Raji (cell line): Measurements from ENCODE around the gene ACOT11.

Experiments used
- POLR2A ChIP-seq: IDR thresholded peaks from 2 replicates; pipeline ENCODE4 v1.6.1; 2011; ENCODE audit warnings: low read depth, low read length, control low read depth; ENCODE audit not compliant: insufficient read depth

Gene ACOT11

GRCh38 chr1:54547601-54548388, at the start of gene ACOT11:
Gene ACOT11, plus strand, starts transcription at chr1:54548228. Its CDS starts 82 bp downstream, at chr1:54548310.
- TF ChIP-seq POLR2A, result no peak

DNA sequence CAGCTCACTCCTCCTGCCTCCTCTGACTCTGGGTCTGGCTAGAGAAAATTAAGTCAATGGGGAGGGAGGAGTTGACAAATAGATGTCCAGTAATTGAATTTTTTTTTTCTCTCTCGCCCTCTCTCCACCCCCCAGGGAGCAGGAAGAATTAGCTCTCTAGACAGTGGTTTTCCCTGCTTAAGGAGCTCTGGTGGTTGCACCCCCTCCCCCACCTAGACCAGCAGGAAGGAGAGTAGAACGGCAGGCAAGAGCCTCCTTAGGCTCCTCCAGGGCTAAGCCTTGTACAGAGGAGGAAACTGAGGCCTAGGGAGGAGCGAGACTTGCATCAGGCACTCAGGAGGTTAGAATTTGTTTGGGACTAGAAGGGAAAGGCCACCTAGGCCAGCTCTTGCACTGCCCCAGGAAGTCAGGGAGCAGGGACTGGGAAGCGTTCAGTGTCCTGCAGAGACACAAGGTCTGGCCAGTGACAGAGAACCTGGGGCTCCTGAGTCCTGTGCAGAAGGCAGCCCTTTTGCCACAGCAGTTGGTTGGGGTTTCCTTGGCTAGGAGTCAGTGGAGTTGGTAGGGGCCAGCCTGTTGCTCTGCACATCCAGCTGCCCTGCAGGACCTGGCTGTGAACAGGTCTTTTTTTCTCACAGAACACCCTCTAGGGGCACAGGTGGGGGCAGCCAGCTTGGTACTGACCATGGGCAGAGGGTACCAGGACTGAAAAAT, 49.5 kb upstream of the ACOT11 start:
- TF ChIP-seq POLR2A, result no peak

- no peak for TF ChIP-seq POLR2A
These were observed 49.0 kb upstream of the ACOT11 start for GRCh38 chr1:54499097-54499359.

DNA sequence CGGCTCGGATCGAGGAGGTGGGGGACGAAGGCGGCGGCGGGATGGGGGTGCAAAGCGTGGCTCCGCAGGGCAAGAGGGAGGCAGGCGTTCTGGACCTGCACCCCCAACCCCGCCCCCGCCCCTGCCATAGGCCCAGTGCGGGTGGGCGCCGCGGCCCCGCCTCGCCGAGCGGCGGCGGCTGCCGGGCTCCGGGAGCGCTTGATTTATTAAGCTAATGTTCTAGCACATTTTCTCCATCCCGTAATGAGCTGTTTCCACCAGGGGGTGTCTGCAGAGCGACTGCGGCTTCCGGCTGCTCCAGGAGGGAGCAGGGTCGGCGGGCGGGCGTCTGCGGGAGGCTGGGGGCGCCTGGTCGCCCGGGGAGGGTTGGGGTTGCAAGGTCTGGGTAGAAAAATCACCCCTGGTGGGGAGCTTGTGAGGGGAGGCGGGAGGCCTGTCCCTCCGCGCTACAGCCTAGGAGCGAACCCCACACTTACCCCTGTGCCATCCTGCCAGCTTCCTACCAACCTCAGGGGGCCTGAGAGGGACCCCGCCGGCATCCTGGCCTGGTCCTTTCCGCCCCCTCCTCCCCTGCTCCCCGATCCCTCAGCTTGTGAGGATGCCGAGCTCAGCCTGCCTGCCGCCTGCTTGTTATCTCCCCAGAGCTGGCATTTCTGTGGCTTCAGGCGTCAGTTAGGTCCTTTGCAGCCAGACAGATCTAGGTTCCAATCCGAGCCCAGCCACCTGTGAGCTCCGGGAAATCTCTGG, 48.5 kb upstream of the ACOT11 start:
- no peak for TF ChIP-seq POLR2A

- no peak for TF ChIP-seq POLR2A
These were observed 48.0 kb upstream of the ACOT11 start for GRCh38 chr1:54500107-54500431.

GRCh38 chr1:54501849-54502248, 46.2 kb upstream of the ACOT11 start:
- no peak for TF ChIP-seq POLR2A

- TF ChIP-seq POLR2A, result no peak
These were observed 45.7 kb upstream of the ACOT11 start for GRCh38 chr1:54502342-54502741.

DNA sequence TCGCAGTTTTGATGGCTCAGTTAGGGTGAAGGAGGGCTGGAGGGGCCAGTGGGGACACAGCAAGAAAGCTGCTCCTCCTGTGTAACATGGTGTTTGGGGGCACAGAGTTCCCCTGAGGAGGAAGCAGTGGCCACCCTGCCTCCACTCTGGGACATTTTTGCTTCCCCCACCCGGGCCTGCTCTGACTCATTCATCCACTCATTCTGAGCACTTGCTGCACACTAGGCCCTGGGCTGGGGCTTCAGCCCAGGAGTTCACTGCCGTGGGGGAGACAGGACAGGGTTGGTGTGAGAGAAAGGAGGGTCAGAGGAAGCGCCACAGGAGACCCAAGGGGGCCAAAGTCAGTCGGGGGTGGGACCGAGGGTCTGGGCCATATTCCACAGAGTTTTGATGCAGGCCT, 41.4 kb upstream of the ACOT11 start:
- no peak for TF ChIP-seq POLR2A

DNA sequence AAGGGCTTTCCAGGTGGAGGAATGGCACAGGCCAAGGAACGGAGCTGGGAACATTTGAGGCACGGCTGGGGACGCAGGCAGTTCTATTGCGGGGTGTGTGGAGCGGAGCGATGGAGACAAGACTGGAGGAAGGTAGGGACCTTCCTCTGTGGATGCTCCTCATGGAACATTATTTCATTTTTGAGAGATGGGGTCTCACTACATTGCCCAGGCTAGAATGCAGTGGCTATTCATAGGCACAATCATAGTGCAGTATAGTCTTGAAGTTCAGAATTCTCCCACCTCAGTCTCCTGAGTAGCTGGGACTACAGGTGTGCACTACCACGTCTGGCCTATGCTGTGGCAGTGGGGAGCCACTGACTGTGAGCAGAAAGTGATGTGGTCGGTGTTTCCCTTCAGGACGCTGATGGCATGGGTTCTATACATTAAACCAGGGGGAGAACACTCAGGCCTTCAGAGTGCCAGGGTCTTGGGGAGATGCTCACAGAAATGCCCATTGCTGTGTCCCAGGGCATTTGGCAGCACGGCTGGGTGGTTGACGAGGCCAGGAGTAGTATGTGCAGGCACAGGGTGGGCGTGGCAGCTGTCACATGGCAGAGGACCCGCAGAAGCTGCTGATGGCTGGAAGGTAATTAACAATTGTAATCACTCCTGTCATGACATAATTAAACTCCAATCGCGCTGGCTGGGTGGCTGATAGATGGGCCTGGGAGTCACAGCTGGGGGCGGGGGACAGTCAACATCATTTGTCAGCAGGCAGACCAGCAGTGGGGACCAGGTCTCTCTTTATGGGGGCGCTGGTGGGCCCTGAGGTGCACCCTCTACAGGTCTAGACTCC, 40.8 kb upstream of the ACOT11 start:
- no peak for TF ChIP-seq POLR2A

DNA sequence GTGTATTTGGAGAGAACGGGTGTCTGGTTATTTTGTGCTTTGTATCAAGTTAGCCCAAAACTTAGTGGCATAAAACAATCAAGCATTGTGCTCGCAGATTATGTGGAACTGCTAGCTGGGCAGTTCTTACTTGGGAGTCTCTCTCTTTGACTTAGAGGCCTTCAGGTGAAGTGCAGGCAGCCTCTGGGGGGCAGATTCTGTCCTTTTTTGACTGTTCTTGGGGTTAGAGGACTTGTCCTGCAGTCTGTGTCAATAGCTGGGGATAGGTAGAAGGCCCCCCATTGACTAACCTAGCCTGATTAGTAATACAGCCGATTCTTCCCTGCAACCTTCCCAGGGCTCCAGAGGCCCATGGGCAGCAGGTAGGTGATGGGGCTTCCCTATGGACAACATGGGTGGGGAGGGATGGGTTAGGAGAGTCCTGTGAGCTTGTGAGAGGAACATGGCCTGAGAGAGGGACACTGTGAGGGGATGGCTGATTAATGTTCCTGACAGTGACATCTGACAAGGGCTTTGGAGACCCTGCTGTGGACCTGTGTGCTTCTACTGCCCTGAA, 37.2 kb upstream of the ACOT11 start:
- TF ChIP-seq POLR2A, result no peak

DNA sequence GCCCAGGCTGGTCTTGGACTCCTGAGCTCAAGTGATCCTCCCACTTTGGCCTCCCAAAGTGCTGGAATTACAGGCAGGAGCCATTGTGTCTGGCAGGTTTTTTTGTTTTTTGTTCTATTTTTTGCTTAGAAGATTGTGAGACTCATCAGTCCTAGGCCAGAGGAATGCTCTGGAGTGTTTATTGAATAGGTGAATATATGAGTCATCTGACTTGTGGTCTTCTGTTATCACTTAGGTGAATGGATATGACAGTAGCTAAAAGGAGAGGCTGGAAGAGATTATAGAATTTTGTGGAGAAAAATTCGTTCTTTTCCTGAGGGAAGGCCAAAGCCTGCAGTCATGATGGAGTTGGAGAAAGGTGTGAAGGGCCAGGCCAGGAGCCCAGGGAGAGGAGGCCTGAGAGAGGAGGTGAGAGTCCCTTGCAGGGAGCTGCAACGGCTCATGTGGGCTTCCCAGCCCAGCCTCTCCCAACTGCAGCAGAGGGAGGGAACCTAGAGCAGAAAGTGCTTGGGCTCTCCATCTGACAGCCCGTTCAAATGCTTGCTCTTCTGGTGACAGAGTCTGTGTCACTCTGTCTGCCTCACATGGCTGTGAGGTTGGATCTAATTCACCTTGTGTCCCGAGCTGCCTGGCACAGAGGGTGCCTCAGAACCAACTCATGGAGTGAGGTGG, 31.6 kb upstream of the ACOT11 start:
- no peak for TF ChIP-seq POLR2A

- TF ChIP-seq POLR2A, result no peak
These were observed 30.5 kb upstream of the ACOT11 start for GRCh38 chr1:54517496-54517895.

GRCh38 chr1:54518489-54518888, 29.5 kb upstream of the ACOT11 start:
- no peak for TF ChIP-seq POLR2A

- no peak for TF ChIP-seq POLR2A
These were observed 28.3 kb upstream of the ACOT11 start for GRCh38 chr1:54519709-54520108.
